Measurements from ENCODE around the gene SRR.

The SRR gene

GRCh38 chr17:2372681-2373080 is 68.9 kb downstream of the SRR start:
- DNase-seq, result no peak

- no peak for DNase-seq
Observed at GRCh38 chr17:2373179-2373578, 69.4 kb downstream of the SRR start.

Data from fibroblast of skin of back (primary cell).